Testis (tissue), 3 donors: ENCODE data around the gene TLE5. TPM values are rescaled to one million over a fixed set of nuclear protein-coding genes. Genes with fewer than 3 reads are reported as not detected.
"Not testable (repeated sequence)": the region's sequence is repeated elsewhere in the genome, so short reads cannot be mapped to it uniquely, and the experiment has no call there.

Source experiments
- DNase-seq: peaks from one replicate; pipeline ENCODE4 v3.0.0-alpha.2; 2019
- H3K27ac ChIP-seq, 2 donors: fragments of 200-600 bp; sonication (generic); one replicate each; pipeline ENCODE4 v1.5.1; 2019
- H3K27me3 ChIP-seq: fragments of 200-600 bp; sonication (generic); one replicate; pipeline ENCODE4 v1.5.1; 2019
- H3K36me3 ChIP-seq: fragments of 200-600 bp; sonication (generic); one replicate; pipeline ENCODE4 v1.5.1; 2017; ENCODE audit warnings: low read depth; ENCODE audit errors: missing control alignments
- H3K4me1 ChIP-seq: fragments of 200-600 bp; sonication (generic); one replicate; pipeline ENCODE4 v1.5.1; 2019
- H3K4me3 ChIP-seq, 2 donors: fragments of 200-600 bp; sonication (generic); one replicate each; pipeline ENCODE4 v1.5.1; 2017 to 2019
- H3K9me3 ChIP-seq: fragments of 200-600 bp; sonication (generic); one replicate; pipeline ENCODE4 v1.5.1; 2017
- POLR2A ChIP-seq: fragments of 450-650 bp; IDR thresholded peaks from one replicate; pipeline ENCODE4 v1.6.1; 2017; ENCODE audit warnings: antibody characterized with exemption, mild to moderate bottlenecking, moderate library complexity
- WGBS, 2 donors: methylation state at CpG; one replicate each; pipeline ENCODE4 v1.1.5; 2018; 5-methylcytosine and 5-hydroxymethylcytosine counted together
- intact Hi-C: fragments of 100-400 bp; cut with DNase I; formaldehyde crosslinking; loops from one replicate; pipeline ENCODE4 v1.15.1; 2023; ENCODE audit warnings: low total_unique reads
- polyA plus RNA-seq: library from polyadenylated mRNA; stranded (reverse); fragments of 350-450 nt; fragmentation: Illumina TruSeq; extraction: RNeasy Lipid Tissue Mini Kit (QIAGEN cat#74804); gene quantifications from one replicate; pipeline ENCODE4 v1.2.3, GENCODE V29; 2014; ENCODE audit warnings: low read depth, low replicate concordance; ENCODE audit not compliant: insufficient read depth
- total RNA-seq, 2 donors: library from RNA; depleted of rRNA; stranded (reverse); fragments of >200 nt; gene quantifications; one replicate each; pipeline ENCODE4 v1.2.3, GENCODE V29; 2016
- TF ChIP-seq, protein P1 (sequence below), 3 experiments: fragments of 450-650 bp in 2 of 3; fragments of 200-600 bp in 1 of 3; sonication (generic) in 1 of 3; IDR thresholded peaks; one replicate each; pipeline ENCODE4 v1.5.1; 2016 to 2019; ENCODE audit warnings: antibody characterized with exemption in 3 of 3, mild to moderate bottlenecking in 2 of 3, moderate library complexity in 1 of 3

Gene TLE5
- total and polyA plus RNA-seq, 3 donors from 2014 or later = 314 to 539 (median 354) TPM

DNA sequence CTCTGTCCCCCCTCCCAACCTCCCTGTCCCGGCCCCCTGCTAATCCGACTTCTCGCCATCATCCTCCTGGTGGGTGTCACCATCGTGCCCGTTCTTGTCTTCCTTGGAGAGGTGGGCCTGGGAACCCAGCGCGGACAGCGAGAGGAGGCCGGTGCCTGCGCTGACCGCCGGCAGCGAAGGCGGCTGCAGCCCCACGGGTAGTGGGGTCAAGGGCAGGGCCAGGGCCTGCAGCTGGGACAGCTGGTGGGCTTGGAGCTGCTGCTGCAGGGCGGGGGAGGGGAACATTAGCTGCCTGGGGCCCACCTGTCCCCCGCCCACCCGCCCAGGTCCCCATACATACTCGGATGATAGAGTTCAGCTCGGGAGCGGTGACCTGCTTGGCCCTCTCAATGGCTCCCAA lies 8.5 kb downstream of the TLE5 start:
- Histone ChIP-seq H3K4me3 (no peak overlapping the region), H3K4me1 (peaks cover 54% of the 10 kb centered on the region), H3K27me3 (no peaks in the 10 kb centered on the region), H3K36me3 (no peaks in the 10 kb centered on the region), H3K27ac (peak overlapping the region in 1 of 2 donors; percentile 48), H3K9me3 (no peaks in the 10 kb centered on the region)
- intact Hi-C loops = no loop called here
- DNase-seq = no peak
- no peak for TF ChIP-seq POLR2A
- TF ChIP-seq, protein P1, sequence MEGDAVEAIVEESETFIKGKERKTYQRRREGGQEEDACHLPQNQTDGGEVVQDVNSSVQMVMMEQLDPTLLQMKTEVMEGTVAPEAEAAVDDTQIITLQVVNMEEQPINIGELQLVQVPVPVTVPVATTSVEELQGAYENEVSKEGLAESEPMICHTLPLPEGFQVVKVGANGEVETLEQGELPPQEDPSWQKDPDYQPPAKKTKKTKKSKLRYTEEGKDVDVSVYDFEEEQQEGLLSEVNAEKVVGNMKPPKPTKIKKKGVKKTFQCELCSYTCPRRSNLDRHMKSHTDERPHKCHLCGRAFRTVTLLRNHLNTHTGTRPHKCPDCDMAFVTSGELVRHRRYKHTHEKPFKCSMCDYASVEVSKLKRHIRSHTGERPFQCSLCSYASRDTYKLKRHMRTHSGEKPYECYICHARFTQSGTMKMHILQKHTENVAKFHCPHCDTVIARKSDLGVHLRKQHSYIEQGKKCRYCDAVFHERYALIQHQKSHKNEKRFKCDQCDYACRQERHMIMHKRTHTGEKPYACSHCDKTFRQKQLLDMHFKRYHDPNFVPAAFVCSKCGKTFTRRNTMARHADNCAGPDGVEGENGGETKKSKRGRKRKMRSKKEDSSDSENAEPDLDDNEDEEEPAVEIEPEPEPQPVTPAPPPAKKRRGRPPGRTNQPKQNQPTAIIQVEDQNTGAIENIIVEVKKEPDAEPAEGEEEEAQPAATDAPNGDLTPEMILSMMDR (IDR thresholded peaks at IDR 0.05) = no peak
- WGBS, 2 donors = 27 to 65% methylated on average over 18 to 20 of the region's 21 CpGs

DNA sequence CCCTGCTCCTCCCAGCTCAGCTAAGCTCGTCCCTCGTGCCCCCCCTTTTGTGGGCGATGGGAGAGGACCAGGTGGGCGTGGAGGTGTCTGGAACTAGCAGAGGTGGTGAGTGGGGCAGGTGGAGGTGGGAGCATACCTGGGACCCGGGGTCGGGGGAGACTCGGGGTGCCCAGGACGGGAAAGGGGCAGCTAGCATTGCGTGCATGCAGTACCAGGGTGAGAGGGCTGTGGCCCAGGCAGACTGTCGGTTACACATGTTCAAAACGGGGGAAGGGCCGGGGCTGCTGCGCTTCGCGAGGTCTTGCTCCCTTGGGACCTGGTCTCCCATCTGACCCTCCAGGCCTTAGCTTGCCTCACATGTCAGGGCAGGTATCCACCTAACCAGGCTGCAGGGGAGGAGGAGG lies 9.1 kb downstream of the TLE5 start:
- Histone ChIP-seq H3K27ac (peak overlapping the region in 1 of 2 donors; percentile 48), H3K4me1 (peaks cover 48% of the 10 kb centered on the region), H3K27me3 (no peaks in the 10 kb centered on the region), H3K36me3 (no peaks in the 10 kb centered on the region), H3K4me3 (no peak overlapping the region), H3K9me3 (no peaks in the 10 kb centered on the region)
- TF ChIP-seq, protein P1 (IDR thresholded peaks at IDR 0.05) = no peak
- TF ChIP-seq POLR2A = no peak
- intact Hi-C loops = no loop called here
- DNase-seq = no peak
- 53 to 70% methylated on average over 14 to 15 of the region's 15 CpGs for WGBS, 2 donors

DNA sequence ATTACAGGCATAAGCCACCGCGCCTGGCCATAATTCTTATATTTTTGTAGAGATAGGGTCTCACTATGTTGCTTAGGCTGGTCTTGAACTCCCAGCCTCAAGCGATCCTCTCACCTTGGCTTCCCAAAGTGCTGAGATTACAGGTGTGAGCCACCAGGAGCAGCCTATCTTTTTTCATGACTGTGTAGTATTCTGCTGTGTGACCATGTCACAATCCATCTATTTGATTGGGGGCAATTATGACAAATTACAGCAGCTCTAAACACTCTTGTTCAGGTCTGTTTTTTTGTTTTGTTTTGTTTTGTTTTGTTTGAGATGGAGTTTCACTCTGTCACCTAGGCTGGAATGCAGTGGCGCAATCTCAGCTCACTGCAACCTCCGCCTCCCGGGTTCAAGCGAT lies 12.3 kb downstream of the TLE5 start:
- 97 to 99% methylated on average over 7 of the region's 7 CpGs for WGBS, 2 donors
- H3K36me3 ChIP-seq, DNase-seq, H3K9me3 ChIP-seq, intact Hi-C loops, H3K4me3 ChIP-seq, H3K27ac ChIP-seq, H3K27me3 ChIP-seq: not testable (repeated sequence)
- peaks cover 31% of the 10 kb centered on the region for H3K4me1 ChIP-seq

DNA sequence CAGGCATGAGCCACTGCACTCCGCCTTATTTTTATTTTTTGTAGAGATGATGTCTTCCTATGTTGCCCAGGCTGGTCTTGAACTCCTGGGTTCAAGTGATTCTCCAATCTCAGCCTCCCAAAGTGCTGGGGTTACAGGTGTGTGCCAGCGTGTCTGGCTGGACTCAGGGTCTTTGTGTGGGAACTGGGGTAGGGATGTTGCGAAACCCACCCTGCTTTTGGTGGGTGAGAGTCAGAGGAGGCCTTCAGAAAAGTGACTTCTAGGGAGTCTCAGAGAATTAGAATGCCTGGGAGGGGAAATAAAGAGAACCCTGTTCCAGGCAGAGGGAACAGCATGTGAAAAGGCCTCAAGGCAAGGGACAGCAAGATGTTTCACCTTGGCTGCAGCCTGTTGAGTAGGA lies 13.2 kb downstream of the TLE5 start:
- intact Hi-C loops = no loop called here
- WGBS, 2 donors = 93 to 94% methylated on average over 3 of the region's 3 CpGs

DNA sequence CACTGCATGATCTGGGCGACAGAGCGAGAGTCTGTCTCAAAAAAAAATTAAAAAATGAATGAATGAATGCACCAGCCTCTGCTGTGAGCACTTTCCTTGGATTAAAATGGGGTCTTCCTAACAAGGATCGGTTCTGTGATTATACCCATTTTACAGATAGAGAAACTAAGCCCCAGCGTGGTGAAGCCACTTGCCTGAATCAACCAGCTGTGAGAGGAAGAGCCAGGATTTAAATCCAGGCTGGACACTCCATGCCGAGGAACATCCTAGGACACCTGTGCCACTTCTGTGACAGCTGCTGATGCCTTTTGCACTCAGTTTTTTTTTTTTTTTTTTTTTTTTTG lies 14.1 kb downstream of the TLE5 start:
- 73 to 78% methylated on average over 5 of the region's 5 CpGs for WGBS, 2 donors
- peaks cover 13% of the 10 kb centered on the region for H3K4me1 ChIP-seq
- TF ChIP-seq, protein P1 (IDR thresholded peaks at IDR 0.05) = no peak
- no peak for TF ChIP-seq POLR2A
- H3K27me3 ChIP-seq = no peaks in the 10 kb centered on the region
- no peak for DNase-seq
- peak overlapping the region in 1 of 2 donors; percentile 86 for H3K27ac ChIP-seq
- H3K4me3 ChIP-seq = no peak overlapping the region
- H3K36me3 ChIP-seq = no peaks in the 10 kb centered on the region
- intact Hi-C loops = no loop called here
- H3K9me3 ChIP-seq = no peaks in the 10 kb centered on the region

More for the DNA sequence above, 13.2 kb downstream of the TLE5 start:
- H3K4me3 ChIP-seq = no peak overlapping the region
- H3K4me1 ChIP-seq = peaks cover 22% of the 10 kb centered on the region
- no peak for DNase-seq
- H3K27ac ChIP-seq = no peak overlapping the region
- TF ChIP-seq POLR2A = no peak
- H3K27me3 ChIP-seq = no peaks in the 10 kb centered on the region
- no peaks in the 10 kb centered on the region for H3K9me3 ChIP-seq
- H3K36me3 ChIP-seq = no peaks in the 10 kb centered on the region

DNA sequence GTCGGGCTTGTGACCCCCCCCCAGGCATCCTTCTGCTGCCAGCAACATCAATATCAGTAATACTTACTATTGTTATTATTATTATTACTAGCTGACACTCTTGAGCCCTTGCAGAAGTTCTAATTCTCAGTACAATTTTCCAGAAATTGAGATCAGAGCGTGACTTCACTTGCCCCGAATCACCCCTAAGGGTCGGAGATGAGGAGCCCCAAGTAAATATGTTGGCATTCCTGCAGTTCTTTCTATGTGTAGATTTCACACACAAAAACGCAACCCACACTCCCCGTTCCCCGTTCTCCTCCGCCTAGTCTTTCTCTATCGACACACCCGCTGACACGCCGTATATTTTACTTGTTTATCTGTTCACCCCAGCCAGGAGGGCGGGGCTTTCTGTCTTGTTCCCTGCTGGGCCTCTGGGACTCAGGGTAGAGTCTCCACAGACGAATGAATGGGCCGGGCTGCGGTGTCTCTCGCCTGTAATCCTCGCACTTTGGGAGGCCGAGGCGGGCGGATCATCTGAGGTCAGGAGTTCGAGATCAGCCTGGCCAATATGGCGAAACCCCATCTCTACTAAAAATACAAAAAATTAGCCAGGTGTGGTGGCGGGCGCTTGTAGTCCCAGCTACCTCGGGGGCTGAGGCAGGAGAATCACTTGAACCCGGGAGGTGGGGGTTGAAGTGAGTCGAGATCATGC lies 14.7 kb downstream of the TLE5 start:
- Histone ChIP-seq H3K27ac (peak overlapping the region; percentile 59 to 86), H3K27me3 (no peaks in the 10 kb centered on the region), H3K4me1 (peaks cover 11% of the 10 kb centered on the region), H3K4me3 (peak overlapping the region; percentile 15 to 39), H3K36me3 (no peaks in the 10 kb centered on the region), H3K9me3 (no peaks in the 10 kb centered on the region)
- WGBS, 2 donors = 11 to 17% methylated on average over 18 to 28 of the region's 28 CpGs
- intact Hi-C loops = no loop called here
- DNase-seq = peak; percentile 92
- no peak for TF ChIP-seq POLR2A
- TF ChIP-seq, protein P1 (IDR thresholded peaks at IDR 0.05) = no peak
